HepG2 (cell line): Measurements from ENCODE around the gene OCLN. TPM values are rescaled to one million over a fixed set of nuclear protein-coding genes. Genes with fewer than 3 reads are reported as not detected.

ENCODE experiments used
- DBP ChIP-seq: sonication (generic); formaldehyde crosslinking; IDR thresholded peaks from 2 replicates; pipeline ENCODE4 v1.4.0; 2020; ENCODE audit warnings: missing genetic modification reagents; ENCODE audit errors: not compliant biosample characterization
- DZIP1 ChIP-seq: sonication (generic); formaldehyde crosslinking; IDR thresholded peaks from 2 replicates; pipeline ENCODE4 v1.5.0; 2020; ENCODE audit warnings: mild to moderate bottlenecking, missing genetic modification reagents
- FOXA3 ChIP-seq: IDR thresholded peaks from 2 replicates; pipeline ENCODE4 v1.6.1; 2016; ENCODE audit warnings: missing genetic modification reagents, missing compliant biosample characterization
- GABPA ChIP-seq, 2 experiments: IDR thresholded peaks; 2 replicates each; pipeline ENCODE4 v1.6.1; 2011 to 2016; ENCODE audit warnings: low read depth in 2 of 2, low read length in 1 of 2, missing biosample characterization in 1 of 2, missing genetic modification characterization in 1 of 2
- JUN ChIP-seq: sonication (generic); formaldehyde crosslinking; IDR thresholded peaks from 2 replicates; pipeline ENCODE4 v1.4.0; 2020; ENCODE audit warnings: mild to moderate bottlenecking, missing genetic modification reagents
- KDM5A ChIP-seq: fragments of 200-600 bp; sonication (generic); IDR thresholded peaks from 2 replicates; pipeline ENCODE4 v1.7.0; 2018; ENCODE audit warnings: antibody characterized with exemption, mild to moderate bottlenecking, low read length, borderline replicate concordance
- KMT2B ChIP-seq: IDR thresholded peaks from 2 replicates; pipeline ENCODE4 v1.6.1; 2016; ENCODE audit warnings: missing genetic modification reagents, missing compliant biosample characterization
- MXD3 ChIP-seq: IDR thresholded peaks from 2 replicates; pipeline ENCODE4 v1.6.1; 2016; ENCODE audit warnings: mild to moderate bottlenecking, missing biosample characterization, missing genetic modification reagents
- NR1H2 ChIP-seq: sonication (generic); formaldehyde crosslinking; IDR thresholded peaks from 2 replicates; pipeline ENCODE4 v1.8.1; 2022; ENCODE audit warnings: low read depth, missing genetic modification reagents, borderline replicate concordance
- NR2F1 ChIP-seq, 2 experiments: fragments of 450-650 bp in 1 of 2; formaldehyde crosslinking in 1 of 2; IDR thresholded peaks; 2 replicates each; pipeline versions ENCODE4 v1.5.0 to v1.6.1; 2016 to 2020; ENCODE audit warnings: mild to moderate bottlenecking in 1 of 2, missing compliant biosample characterization in 1 of 2, missing genetic modification reagents in 1 of 2, moderate library complexity in 1 of 2
- SIN3B ChIP-seq: fragments of 150-350 bp; IDR thresholded peaks from 2 replicates; pipeline ENCODE4 v1.6.1; 2014; ENCODE audit warnings: low read length
- SSRP1 ChIP-seq: IDR thresholded peaks from 2 replicates; pipeline ENCODE4 v1.6.1; 2016; ENCODE audit warnings: control low read depth
- SYNCRIP ChIP-seq: fragments of 200-400 bp; formaldehyde crosslinking; IDR thresholded peaks from 2 replicates; pipeline ENCODE4 v1.6.1; 2018; ENCODE audit warnings: mild to moderate bottlenecking, low read depth, low read length; ENCODE audit not compliant: insufficient read depth
- ZMYM3 ChIP-seq: sonication (generic); formaldehyde crosslinking; IDR thresholded peaks from 2 replicates; pipeline ENCODE4 v1.5.1; 2020; ENCODE audit warnings: mild to moderate bottlenecking, missing genetic modification reagents
- ZMYM4 ChIP-seq: sonication (generic); formaldehyde crosslinking; IDR thresholded peaks from 2 replicates; pipeline ENCODE4 v1.8.1; 2023; ENCODE audit warnings: mild to moderate bottlenecking, missing genetic modification reagents
- ZNF121 ChIP-seq: sonication (generic); formaldehyde crosslinking; IDR thresholded peaks from 2 replicates; pipeline ENCODE4 v1.5.0; 2020; ENCODE audit warnings: mild to moderate bottlenecking, missing genetic modification reagents
- ZNF136 ChIP-seq: sonication (generic); formaldehyde crosslinking; IDR thresholded peaks from 2 replicates; pipeline ENCODE4 v1.8.1; 2022; ENCODE audit warnings: low read depth, mild to moderate bottlenecking, moderate library complexity, missing genetic modification reagents
- ZNF20 ChIP-seq: sonication (generic); formaldehyde crosslinking; IDR thresholded peaks from 2 replicates; pipeline ENCODE4 v1.4.0; 2020; ENCODE audit warnings: mild to moderate bottlenecking, moderate library complexity, missing genetic modification reagents
- ZNF230 ChIP-seq: sonication (generic); formaldehyde crosslinking; IDR thresholded peaks from 2 replicates; pipeline ENCODE4 v1.4.0; 2020; ENCODE audit warnings: mild to moderate bottlenecking, missing genetic modification reagents
- ZNF3 ChIP-seq: IDR thresholded peaks from 2 replicates; pipeline ENCODE4 v1.7.0; 2017; ENCODE audit warnings: inconsistent platforms
- ZNF501 ChIP-seq: sonication (generic); formaldehyde crosslinking; IDR thresholded peaks from 2 replicates; pipeline ENCODE4 v1.5.1; 2020; ENCODE audit warnings: mild to moderate bottlenecking, moderate library complexity, missing genetic modification reagents
- ZNF580 ChIP-seq: IDR thresholded peaks from 2 replicates; pipeline ENCODE4 v1.6.1; 2016; ENCODE audit warnings: low read depth, borderline replicate concordance
- ZNF597 ChIP-seq: sonication (generic); formaldehyde crosslinking; IDR thresholded peaks from 2 replicates; pipeline ENCODE4 v1.5.0; 2020; ENCODE audit warnings: missing genetic modification reagents
- ZNF619 ChIP-seq: sonication (generic); formaldehyde crosslinking; IDR thresholded peaks from 2 replicates; pipeline ENCODE4 v1.4.0; 2020; ENCODE audit warnings: mild to moderate bottlenecking, missing genetic modification reagents
- ZNF713 ChIP-seq: sonication (generic); formaldehyde crosslinking; IDR thresholded peaks from 2 replicates; pipeline ENCODE4 v1.4.0; 2020; ENCODE audit warnings: mild to moderate bottlenecking, missing genetic modification reagents
- ZSCAN25 ChIP-seq: sonication (generic); formaldehyde crosslinking; IDR thresholded peaks from 2 replicates; pipeline ENCODE4 v1.8.0; 2022; ENCODE audit warnings: mild to moderate bottlenecking, missing genetic modification reagents
- polyA plus RNA-seq, 8 experiments: library from polyadenylated mRNA; depleted of rRNA in 3 of 8; stranded (reverse) in 7 of 8; unstranded in 1 of 8; fragments of >200 nt; fragmentation: Illumina TruSeq in 4 of 8; extraction: Trizol in 4 of 8; gene quantifications; 2 replicates each; pipeline versions ENCODE4 v1.2.1 to v1.2.3, GENCODE V29; 2011 to 2016; ENCODE audit warnings: low read depth in 4 of 8, missing spikeins in 1 of 8, mixed read lengths in 1 of 8; ENCODE audit not compliant: insufficient read depth in 1 of 8
- total RNA-seq, 5 experiments: library from RNA; depleted of rRNA; stranded (reverse); fragments of >200 nt; fragmentation: Illumina TruSeq; extraction: Trizol; gene quantifications; 2 replicates each; pipeline ENCODE4 v1.2.3, GENCODE V29; 2016; ENCODE audit warnings: low read depth in 1 of 5

The OCLN gene
- total and polyA plus RNA-seq, 2 of the 13 experiments (the other 11 are each of a cell fraction or from before 2014, with no cell fraction given) = 24.1 to 34.8 TPM

- TF ChIP-seq ZMYM3 (no peak), NR2F1 (CRISPR knock-in tag; IDR thresholded peaks at IDR 0.05) (peak in 1 of 2 experiments; percentile 54; a peak in 2 of 4 replicates), GABPA (IDR thresholded peaks at IDR 0.05; ENCODE audit: low read depth, low read length) (no peak), GABPA (CRISPR knock-in tag; IDR thresholded peaks at IDR 0.05; ENCODE audit: low read depth) (peak; percentile 19; the same call in 1 of the 2 replicates), SIN3B (no peak), NR1H2 (CRISPR knock-in tag) (no peak), SSRP1 (peak; percentile 59; the same call in 1 of the 2 replicates), ZNF713 (no peak), DBP (no peak), ZNF580 (no peak), ZNF619 (no peak), KDM5A (no peak), FOXA3 (CRISPR knock-in tag) (peak; percentile 75), ZSCAN25 (CRISPR knock-in tag) (no peak), MXD3 (CRISPR knock-in tag) (no peak), ZNF121 (CRISPR knock-in tag) (no peak), KMT2B (CRISPR knock-in tag) (no peak), ZNF501 (CRISPR knock-in tag) (0 out of 2 replicates have a peak, but pooled peaks have one; percentile 40), ZMYM4 (CRISPR knock-in tag) (0 out of 2 replicates have a peak, but pooled peaks have one; percentile 7), ZNF3 (peak; percentile 97), ZNF597 (CRISPR knock-in tag) (no peak), ZNF20 (CRISPR knock-in tag) (no peak), ZNF230 (CRISPR knock-in tag) (no peak), ZNF136 (CRISPR knock-in tag) (0 out of 2 replicates have a peak, but pooled peaks have one; percentile 21), SYNCRIP (no peak), JUN (CRISPR knock-in tag) (peak; percentile 37; the same call in 1 of the 2 replicates), DZIP1 (CRISPR knock-in tag) (no peak)
Measured at GRCh38 chr5:69444127-69444754, 48.3 kb upstream of the OCLN start (continued).
